ENCODE measurements around the gene FIGN.

The FIGN gene

GRCh38 chr2:163573652-163574051 lies 162.2 kb downstream of the FIGN start:
- Histone ChIP-seq H3K79me1 (ENCODE audit: low read length) (no peaks in the 10 kb centered on the region), H3K9ac (ENCODE audit: low read length) (no peak overlapping the region), H3K4ac (ENCODE audit: low read depth, low read length) (no peak overlapping the region), H2BK120ac (ENCODE audit: insufficient read depth, low read length, poor library complexity) (no peak overlapping the region), H3K9me3 (ENCODE audit: insufficient read depth, low read depth, low read length) (no peaks in the 10 kb centered on the region), H4K12ac (ENCODE audit: low read depth, low read length) (no peak overlapping the region), H3K14ac (ENCODE audit: low read length) (no peak overlapping the region), H3K4me2 (ENCODE audit: low read length) (peak overlapping the region; percentile 30), H2AFZ (ENCODE audit: insufficient read depth, low read length, poor library complexity) (no peak overlapping the region), H4K91ac (ENCODE audit: low read depth, low read length) (no peak overlapping the region), H3K36me3 (ENCODE audit: control insufficient read depth in 1 of 2, insufficient read depth in 2 of 2, low read length in 2 of 2) (no peaks in the 10 kb centered on the region), H3K4me1 (ENCODE audit: control insufficient read depth in 1 of 2, insufficient read depth in 2 of 2, low read length in 2 of 2) (no peaks in the 10 kb centered on the region), H3K79me2 (ENCODE audit: control insufficient read depth, insufficient read depth, low read length, poor library complexity) (no peaks in the 10 kb centered on the region), H2AK5ac (ENCODE audit: low read length) (no peak overlapping the region), H3K23ac (ENCODE audit: low read length) (no peak overlapping the region), H4K8ac (ENCODE audit: low read depth, low read length) (no peak overlapping the region), H2BK5ac (ENCODE audit: low read depth, low read length, poor library complexity) (no peak overlapping the region), H3K18ac (ENCODE audit: low read length) (no peak overlapping the region), H3K27me3 (ENCODE audit: insufficient read depth, low read length) (no peaks in the 10 kb centered on the region), H3K27ac (ENCODE audit: low read depth, low read length) (no peak overlapping the region), H3K4me3 (ENCODE audit: low read depth, low read length) (no peak overlapping the region), H2BK12ac (ENCODE audit: low read length) (no peak overlapping the region)
- DNase-seq: peak; percentile 38 to 86
- no CpG with 5 or more reads among the region's 1 CpG for WGBS (ENCODE audit: extremely low coverage, insufficient coverage, insufficient read length)

GRCh38 chr2:163572850-163573249 lies 163.0 kb downstream of the FIGN start:
- Histone ChIP-seq H3K36me3 (ENCODE audit: control insufficient read depth in 1 of 2, insufficient read depth in 2 of 2, low read length in 2 of 2) (no peaks in the 10 kb centered on the region), H3K9me3 (ENCODE audit: insufficient read depth, low read depth, low read length) (no peaks in the 10 kb centered on the region), H4K12ac (ENCODE audit: low read depth, low read length) (no peak overlapping the region), H2BK12ac (ENCODE audit: low read length) (no peak overlapping the region), H3K9ac (ENCODE audit: low read length) (no peak overlapping the region), H3K27me3 (ENCODE audit: insufficient read depth, low read length) (no peaks in the 10 kb centered on the region), H2BK120ac (ENCODE audit: insufficient read depth, low read length, poor library complexity) (no peak overlapping the region), H3K4me1 (ENCODE audit: control insufficient read depth in 1 of 2, insufficient read depth in 2 of 2, low read length in 2 of 2) (no peaks in the 10 kb centered on the region), H3K18ac (ENCODE audit: low read length) (no peak overlapping the region), H3K4ac (ENCODE audit: low read depth, low read length) (no peak overlapping the region), H3K14ac (ENCODE audit: low read length) (no peak overlapping the region), H3K23ac (ENCODE audit: low read length) (no peak overlapping the region), H3K4me2 (ENCODE audit: low read length) (no peak overlapping the region), H3K79me1 (ENCODE audit: low read length) (no peaks in the 10 kb centered on the region), H2AK5ac (ENCODE audit: low read length) (no peak overlapping the region), H3K27ac (ENCODE audit: low read depth, low read length) (no peak overlapping the region), H2BK5ac (ENCODE audit: low read depth, low read length, poor library complexity) (no peak overlapping the region), H4K91ac (ENCODE audit: low read depth, low read length) (no peak overlapping the region), H2AFZ (ENCODE audit: insufficient read depth, low read length, poor library complexity) (no peak overlapping the region), H4K8ac (ENCODE audit: low read depth, low read length) (no peak overlapping the region), H3K79me2 (ENCODE audit: control insufficient read depth, insufficient read depth, low read length, poor library complexity) (no peaks in the 10 kb centered on the region), H3K4me3 (ENCODE audit: low read depth, low read length) (no peak overlapping the region)
- no CpG with 5 or more reads among the region's 7 CpGs for WGBS (ENCODE audit: extremely low coverage, insufficient coverage, insufficient read length)
- DNase-seq: peak in 1 of 2 donors; percentile 57

- WGBS (ENCODE audit: extremely low coverage, insufficient coverage, insufficient read length): no CpG with 5 or more reads among the region's 7 CpGs
- Histone ChIP-seq H2AK5ac (ENCODE audit: low read length) (no peak overlapping the region), H3K9me3 (ENCODE audit: insufficient read depth, low read depth, low read length) (no peaks in the 10 kb centered on the region), H3K4me2 (ENCODE audit: low read length) (no peak overlapping the region), H3K14ac (ENCODE audit: low read length) (no peak overlapping the region), H3K79me2 (ENCODE audit: control insufficient read depth, insufficient read depth, low read length, poor library complexity) (no peaks in the 10 kb centered on the region), H4K12ac (ENCODE audit: low read depth, low read length) (no peak overlapping the region), H3K27me3 (ENCODE audit: insufficient read depth, low read length) (no peaks in the 10 kb centered on the region), H2AFZ (ENCODE audit: insufficient read depth, low read length, poor library complexity) (no peak overlapping the region), H2BK5ac (ENCODE audit: low read depth, low read length, poor library complexity) (no peak overlapping the region), H3K36me3 (ENCODE audit: control insufficient read depth in 1 of 2, insufficient read depth in 2 of 2, low read length in 2 of 2) (no peaks in the 10 kb centered on the region), H2BK120ac (ENCODE audit: insufficient read depth, low read length, poor library complexity) (no peak overlapping the region), H3K4me3 (ENCODE audit: low read depth, low read length) (no peak overlapping the region), H4K8ac (ENCODE audit: low read depth, low read length) (no peak overlapping the region), H3K27ac (ENCODE audit: low read depth, low read length) (no peak overlapping the region), H3K4ac (ENCODE audit: low read depth, low read length) (no peak overlapping the region), H3K18ac (ENCODE audit: low read length) (no peak overlapping the region), H3K23ac (ENCODE audit: low read length) (no peak overlapping the region), H4K91ac (ENCODE audit: low read depth, low read length) (no peak overlapping the region), H3K9ac (ENCODE audit: low read length) (no peak overlapping the region), H2BK12ac (ENCODE audit: low read length) (no peak overlapping the region), H3K4me1 (ENCODE audit: control insufficient read depth in 1 of 2, insufficient read depth in 2 of 2, low read length in 2 of 2) (no peaks in the 10 kb centered on the region), H3K79me1 (ENCODE audit: low read length) (no peaks in the 10 kb centered on the region)
- no peak for DNase-seq
Measured at GRCh38 chr2:163571423-163572102, 164.2 kb downstream of the FIGN start.

GRCh38 chr2:163570391-163570790 lies 165.4 kb downstream of the FIGN start:
- Histone ChIP-seq H3K27ac (ENCODE audit: low read depth, low read length) (no peak overlapping the region), H3K4me1 (ENCODE audit: control insufficient read depth in 1 of 2, insufficient read depth in 2 of 2, low read length in 2 of 2) (no peaks in the 10 kb centered on the region), H3K4ac (ENCODE audit: low read depth, low read length) (no peak overlapping the region), H2AFZ (ENCODE audit: insufficient read depth, low read length, poor library complexity) (no peak overlapping the region), H3K79me1 (ENCODE audit: low read length) (no peaks in the 10 kb centered on the region), H3K36me3 (ENCODE audit: control insufficient read depth in 1 of 2, insufficient read depth in 2 of 2, low read length in 2 of 2) (no peaks in the 10 kb centered on the region), H3K18ac (ENCODE audit: low read length) (no peak overlapping the region), H3K4me3 (ENCODE audit: low read depth, low read length) (no peak overlapping the region), H2BK120ac (ENCODE audit: insufficient read depth, low read length, poor library complexity) (no peak overlapping the region), H4K8ac (ENCODE audit: low read depth, low read length) (no peak overlapping the region), H4K12ac (ENCODE audit: low read depth, low read length) (no peak overlapping the region), H3K79me2 (ENCODE audit: control insufficient read depth, insufficient read depth, low read length, poor library complexity) (no peaks in the 10 kb centered on the region), H3K23ac (ENCODE audit: low read length) (no peak overlapping the region), H4K91ac (ENCODE audit: low read depth, low read length) (no peak overlapping the region), H3K4me2 (ENCODE audit: low read length) (no peak overlapping the region), H2BK12ac (ENCODE audit: low read length) (no peak overlapping the region), H3K9ac (ENCODE audit: low read length) (no peak overlapping the region), H3K14ac (ENCODE audit: low read length) (no peak overlapping the region), H3K9me3 (ENCODE audit: insufficient read depth, low read depth, low read length) (no peaks in the 10 kb centered on the region), H2BK5ac (ENCODE audit: low read depth, low read length, poor library complexity) (no peak overlapping the region), H3K27me3 (ENCODE audit: insufficient read depth, low read length) (no peaks in the 10 kb centered on the region), H2AK5ac (ENCODE audit: low read length) (no peak overlapping the region)
- DNase-seq: no peak
- no CpG with 5 or more reads among the region's 3 CpGs for WGBS (ENCODE audit: extremely low coverage, insufficient coverage, insufficient read length)
